IgD-negative memory B cell (primary cell): ENCODE data around the gene STH. TPM values are rescaled to one million over a fixed set of nuclear protein-coding genes. Genes with fewer than 3 reads are reported as not detected.

Source experiments
- H3K27ac Mint-ChIP-seq, 3 donors: one replicate each; pipeline ENCODE4 v1.8.0; 2020 to 2022; ENCODE audit warnings: mild to moderate bottlenecking in 3 of 3, mixed read lengths in 3 of 3, moderate library complexity in 1 of 3
- H3K27me3 Mint-ChIP-seq: one replicate; pipeline ENCODE4 v1.8.0; 2021; ENCODE audit warnings: mixed read lengths
- H3K36me3 Mint-ChIP-seq: one replicate; pipeline ENCODE4 v1.8.0; 2020; ENCODE audit warnings: mild to moderate bottlenecking, mixed read lengths
- H3K4me1 Mint-ChIP-seq, 3 donors: one replicate each; pipeline ENCODE4 v1.8.0; 2020 to 2022; ENCODE audit warnings: mixed read lengths in 3 of 3, mild to moderate bottlenecking in 1 of 3
- H3K4me3 Mint-ChIP-seq, 4 donors: one replicate each; pipeline ENCODE4 v1.8.0; 2020 to 2022; ENCODE audit warnings: mild to moderate bottlenecking in 4 of 4, mixed read lengths in 4 of 4, moderate library complexity in 3 of 4
- H3K9me3 Mint-ChIP-seq, 3 donors: one replicate each; pipeline ENCODE4 v1.8.0; 2020 to 2021; ENCODE audit warnings: mixed read lengths in 3 of 3, mild to moderate bottlenecking in 1 of 3
- polyA plus RNA-seq: library from polyadenylated mRNA; unstranded; fragments of 300-500 nt; fragmentation: Illumina TruSeq; gene quantifications from one replicate; pipeline ENCODE4 v1.2.3, GENCODE V29; 2021

STH gene
- polyA plus RNA-seq, 1 donor from 2014 or later, result not detected

GRCh38 chr17:45987706-45988105, 11.3 kb upstream of the STH start:
- Mint-ChIP-seq H3K27ac (no peak overlapping the region), H3K36me3 (no peaks in the 10 kb centered on the region), H3K9me3 (no peaks in the 10 kb centered on the region), H3K4me1 (peaks cover 0 to 3% (median 0%) of the 10 kb centered on the region in 3 donors), H3K4me3 (no peak overlapping the region), H3K27me3 (no peaks in the 10 kb centered on the region)

DNA sequence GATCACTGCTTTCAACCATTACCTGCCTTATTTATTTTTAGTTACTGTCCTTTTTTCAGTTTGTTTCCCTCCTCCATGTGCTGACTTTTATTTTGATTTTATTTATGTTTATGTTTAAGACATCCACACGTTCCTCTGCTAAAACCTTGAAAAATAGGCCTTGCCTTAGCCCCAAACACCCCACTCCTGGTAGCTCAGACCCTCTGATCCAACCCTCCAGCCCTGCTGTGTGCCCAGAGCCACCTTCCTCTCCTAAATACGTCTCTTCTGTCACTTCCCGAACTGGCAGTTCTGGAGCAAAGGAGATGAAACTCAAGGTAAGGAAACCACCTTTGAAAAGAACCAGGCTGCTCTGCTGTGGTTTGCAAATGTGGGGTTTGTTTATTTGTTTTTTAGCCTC, 9.3 kb upstream of the STH start:
- peaks cover 0 to 3% (median 0%) of the 10 kb centered on the region in 3 donors for H3K4me1 Mint-ChIP-seq
- H3K4me3 Mint-ChIP-seq, result no peak overlapping the region
- H3K9me3 Mint-ChIP-seq, result no peaks in the 10 kb centered on the region
- no peaks in the 10 kb centered on the region for H3K36me3 Mint-ChIP-seq
- H3K27me3 Mint-ChIP-seq, result peaks cover 1% of the 10 kb centered on the region
- H3K27ac Mint-ChIP-seq, result no peak overlapping the region

DNA sequence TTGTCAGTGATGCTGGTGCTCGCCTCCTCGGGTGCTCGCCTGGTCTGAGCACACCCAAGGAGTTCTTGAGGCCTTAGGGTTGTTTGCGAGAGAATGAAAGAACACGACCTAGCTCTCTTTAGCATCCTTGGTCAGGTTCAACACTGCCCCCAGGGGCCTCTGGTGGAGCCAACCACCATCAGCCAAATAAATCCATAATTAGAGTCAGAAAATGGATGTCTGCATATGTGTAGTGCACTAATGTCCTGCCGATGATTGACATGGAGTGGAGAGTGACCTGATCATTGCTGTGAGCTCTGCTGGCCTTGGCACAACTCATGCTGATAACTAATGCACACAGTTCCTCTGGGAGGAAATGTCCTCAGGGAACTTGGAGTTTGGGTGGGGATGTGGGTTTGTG, 8.2 kb upstream of the STH start:
- Mint-ChIP-seq H3K4me1 (peaks cover 0 to 3% (median 0%) of the 10 kb centered on the region in 3 donors), H3K36me3 (no peaks in the 10 kb centered on the region), H3K27ac (no peak overlapping the region), H3K27me3 (peaks cover 1% of the 10 kb centered on the region), H3K9me3 (no peaks in the 10 kb centered on the region), H3K4me3 (no peak overlapping the region)

GRCh38 chr17:45991341-45991740, 7.7 kb upstream of the STH start:
- Mint-ChIP-seq H3K27me3 (peaks cover 1% of the 10 kb centered on the region), H3K27ac (no peak overlapping the region), H3K4me3 (no peak overlapping the region), H3K9me3 (no peaks in the 10 kb centered on the region), H3K36me3 (no peaks in the 10 kb centered on the region), H3K4me1 (peaks cover 0 to 3% (median 0%) of the 10 kb centered on the region in 3 donors)

- Mint-ChIP-seq H3K4me3 (no peak overlapping the region), H3K4me1 (peaks cover 0 to 3% (median 0%) of the 10 kb centered on the region in 3 donors), H3K36me3 (no peaks in the 10 kb centered on the region), H3K27ac (no peak overlapping the region), H3K9me3 (no peaks in the 10 kb centered on the region), H3K27me3 (peaks cover 1% of the 10 kb centered on the region)
Measured at GRCh38 chr17:45992175-45992574, 6.9 kb upstream of the STH start.

GRCh38 chr17:45992904-45993303, 6.1 kb upstream of the STH start:
- Mint-ChIP-seq H3K27ac (no peak overlapping the region), H3K27me3 (peaks cover 1% of the 10 kb centered on the region), H3K4me1 (peaks cover 0 to 3% (median 0%) of the 10 kb centered on the region in 3 donors), H3K4me3 (no peak overlapping the region), H3K9me3 (no peaks in the 10 kb centered on the region), H3K36me3 (no peaks in the 10 kb centered on the region)

GRCh38 chr17:45993962-45994627, 5.0 kb upstream of the STH start:
- peaks cover 0 to 3% (median 0%) of the 10 kb centered on the region in 3 donors for H3K4me1 Mint-ChIP-seq
- H3K27me3 Mint-ChIP-seq, result peaks cover 1% of the 10 kb centered on the region
- H3K9me3 Mint-ChIP-seq, result no peaks in the 10 kb centered on the region
- H3K27ac Mint-ChIP-seq, result no peak overlapping the region
- H3K4me3 Mint-ChIP-seq, result no peak overlapping the region
- no peaks in the 10 kb centered on the region for H3K36me3 Mint-ChIP-seq

DNA sequence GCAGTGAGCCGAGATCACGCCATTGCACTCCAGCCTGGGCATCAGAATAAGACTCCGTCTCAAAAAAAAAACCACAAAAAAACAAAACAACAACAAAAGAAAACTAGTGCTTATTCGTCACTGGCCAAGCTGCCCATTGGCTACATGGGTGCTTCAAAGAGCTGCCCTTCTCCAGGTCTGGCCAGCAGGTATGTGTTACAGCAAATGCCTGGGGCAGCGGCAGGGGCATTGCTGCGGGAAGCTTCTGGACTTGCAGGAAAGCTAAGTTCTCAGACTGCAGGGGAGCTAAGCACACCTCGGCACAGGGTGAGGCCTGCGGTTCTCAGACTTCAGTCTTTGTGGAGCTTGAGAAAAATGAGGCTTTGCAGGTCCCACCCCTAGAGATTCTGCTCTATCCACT, 4.1 kb upstream of the STH start:
- no peak overlapping the region for H3K27ac Mint-ChIP-seq
- H3K4me3 Mint-ChIP-seq, result no peak overlapping the region
- no peaks in the 10 kb centered on the region for H3K36me3 Mint-ChIP-seq
- peaks cover 1% of the 10 kb centered on the region for H3K27me3 Mint-ChIP-seq
- no peaks in the 10 kb centered on the region for H3K9me3 Mint-ChIP-seq
- H3K4me1 Mint-ChIP-seq, result peaks cover 0 to under 1% (median 0%) of the 10 kb centered on the region in 3 donors

- H3K4me3 Mint-ChIP-seq, result no peak overlapping the region
- no peaks in the 10 kb centered on the region for H3K36me3 Mint-ChIP-seq
- H3K27ac Mint-ChIP-seq, result no peak overlapping the region
- no peaks in the 10 kb centered on the region for H3K9me3 Mint-ChIP-seq
- H3K4me1 Mint-ChIP-seq, result no peaks in the 10 kb centered on the region
- H3K27me3 Mint-ChIP-seq, result peaks cover 1% of the 10 kb centered on the region
Measured at GRCh38 chr17:45995627-45996270, 3.3 kb upstream of the STH start.

- H3K9me3 Mint-ChIP-seq, result no peaks in the 10 kb centered on the region
- no peak overlapping the region for H3K27ac Mint-ChIP-seq
- no peak overlapping the region for H3K4me3 Mint-ChIP-seq
- H3K4me1 Mint-ChIP-seq, result no peaks in the 10 kb centered on the region
- peaks cover 1% of the 10 kb centered on the region for H3K27me3 Mint-ChIP-seq
- H3K36me3 Mint-ChIP-seq, result no peaks in the 10 kb centered on the region
Measured at GRCh38 chr17:45996282-45996937, 2.6 kb upstream of the STH start.

GRCh38 chr17:45997166-45997565, 1.9 kb upstream of the STH start:
- Mint-ChIP-seq H3K9me3 (no peaks in the 10 kb centered on the region), H3K4me3 (peak overlapping the region in 1 of 4 donors; percentile 23), H3K27me3 (peaks cover 1% of the 10 kb centered on the region), H3K36me3 (no peaks in the 10 kb centered on the region), H3K27ac (no peak overlapping the region), H3K4me1 (no peaks in the 10 kb centered on the region)

DNA sequence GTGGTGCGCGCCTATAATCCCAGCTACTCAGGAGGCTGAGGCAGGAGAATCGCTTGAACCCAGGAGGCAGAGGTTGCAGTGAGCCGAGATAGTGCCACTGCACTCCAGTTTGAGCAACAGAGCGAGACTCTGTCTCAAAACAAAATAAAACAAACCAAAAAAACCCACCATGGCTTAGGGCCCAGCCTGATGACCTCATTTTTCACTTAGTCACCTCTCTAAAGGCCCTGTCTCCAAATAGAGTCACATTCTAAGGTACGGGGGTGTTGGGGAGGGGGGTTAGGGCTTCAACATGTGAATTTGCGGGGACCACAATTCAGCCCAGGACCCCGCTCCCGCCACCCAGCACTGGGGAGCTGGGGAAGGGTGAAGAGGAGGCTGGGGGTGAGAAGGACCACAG, 1.4 kb upstream of the STH start:
- no peaks in the 10 kb centered on the region for H3K4me1 Mint-ChIP-seq
- H3K4me3 Mint-ChIP-seq, result no peak overlapping the region
- peaks cover 1% of the 10 kb centered on the region for H3K27me3 Mint-ChIP-seq
- no peaks in the 10 kb centered on the region for H3K9me3 Mint-ChIP-seq
- H3K36me3 Mint-ChIP-seq, result no peaks in the 10 kb centered on the region
- no peak overlapping the region for H3K27ac Mint-ChIP-seq

DNA sequence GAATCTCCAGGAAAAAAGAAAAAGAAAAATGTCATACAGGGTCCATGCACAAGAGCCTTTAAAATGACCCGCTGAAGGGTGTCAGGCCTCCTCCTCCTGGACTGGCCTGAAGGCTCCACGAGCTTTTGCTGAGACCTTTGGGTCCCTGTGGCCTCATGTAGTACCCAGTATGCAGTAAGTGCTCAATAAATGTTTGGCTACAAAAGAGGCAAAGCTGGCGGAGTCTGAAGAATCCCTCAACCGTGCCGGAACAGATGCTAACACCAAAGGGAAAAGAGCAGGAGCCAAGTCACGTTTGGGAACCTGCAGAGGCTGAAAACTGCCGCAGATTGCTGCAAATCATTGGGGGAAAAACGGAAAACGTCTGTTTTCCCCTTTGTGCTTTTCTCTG, 845 bp downstream of the STH start:
- no peak overlapping the region for H3K4me3 Mint-ChIP-seq
- no peak overlapping the region for H3K27ac Mint-ChIP-seq
- H3K9me3 Mint-ChIP-seq, result no peaks in the 10 kb centered on the region
- no peaks in the 10 kb centered on the region for H3K27me3 Mint-ChIP-seq
- no peaks in the 10 kb centered on the region for H3K36me3 Mint-ChIP-seq
- no peaks in the 10 kb centered on the region for H3K4me1 Mint-ChIP-seq

DNA sequence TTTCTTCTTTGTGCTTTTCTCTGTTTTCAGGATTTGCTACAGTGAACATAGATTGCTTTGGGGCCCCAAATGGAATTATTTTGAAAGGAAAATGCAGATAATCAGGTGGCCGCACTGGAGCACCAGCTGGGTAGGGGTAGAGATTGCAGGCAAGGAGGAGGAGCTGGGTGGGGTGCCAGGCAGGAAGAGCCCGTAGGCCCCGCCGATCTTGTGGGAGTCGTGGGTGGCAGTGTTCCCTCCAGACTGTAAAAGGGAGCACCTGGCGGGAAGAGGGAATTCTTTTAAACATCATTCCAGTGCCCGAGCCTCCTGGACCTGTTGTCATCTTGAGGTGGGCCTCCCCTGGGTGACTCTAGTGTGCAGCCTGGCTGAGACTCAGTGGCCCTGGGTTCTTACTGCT, 1.2 kb downstream of the STH start:
- Mint-ChIP-seq H3K27me3 (no peaks in the 10 kb centered on the region), H3K9me3 (no peaks in the 10 kb centered on the region), H3K27ac (no peak overlapping the region), H3K36me3 (no peaks in the 10 kb centered on the region), H3K4me3 (no peak overlapping the region), H3K4me1 (no peaks in the 10 kb centered on the region)

DNA sequence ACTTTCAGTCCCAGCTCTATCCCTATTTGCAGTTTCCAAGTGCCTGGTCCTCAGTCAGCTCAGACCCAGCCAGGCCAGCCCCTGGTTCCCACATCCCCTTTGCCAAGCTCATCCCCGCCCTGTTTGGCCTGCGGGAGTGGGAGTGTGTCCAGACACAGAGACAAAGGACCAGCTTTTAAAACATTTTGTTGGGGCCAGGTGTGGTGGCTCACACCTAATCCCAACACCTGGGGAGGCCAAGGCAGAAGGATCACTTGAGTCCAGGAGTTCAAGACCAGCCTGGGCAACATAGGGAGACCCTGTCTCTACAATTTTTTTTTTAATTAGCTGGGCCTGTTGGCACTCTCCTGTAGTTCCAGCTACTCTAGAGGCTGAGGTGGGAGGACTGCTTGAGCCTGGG, 1.7 kb downstream of the STH start:
- Mint-ChIP-seq H3K36me3 (no peaks in the 10 kb centered on the region), H3K4me3 (no peak overlapping the region), H3K27ac (no peak overlapping the region), H3K4me1 (no peaks in the 10 kb centered on the region), H3K9me3 (no peaks in the 10 kb centered on the region), H3K27me3 (no peaks in the 10 kb centered on the region)
